GM18870 (cell line): Measurements from ENCODE around the gene TECTB.
"Not testable (repeated sequence)": the region's sequence is repeated elsewhere in the genome, so short reads cannot be mapped to it uniquely, and the experiment has no call there.

Experiments used
- ATAC-seq: cut with Tn5 transposase; IDR thresholded peaks from one replicate; pipeline ENCODE4 v1.9.1; 2021; ENCODE audit warnings: moderate library complexity; ENCODE audit not compliant: unreplicated experiment

The TECTB gene

DNA sequence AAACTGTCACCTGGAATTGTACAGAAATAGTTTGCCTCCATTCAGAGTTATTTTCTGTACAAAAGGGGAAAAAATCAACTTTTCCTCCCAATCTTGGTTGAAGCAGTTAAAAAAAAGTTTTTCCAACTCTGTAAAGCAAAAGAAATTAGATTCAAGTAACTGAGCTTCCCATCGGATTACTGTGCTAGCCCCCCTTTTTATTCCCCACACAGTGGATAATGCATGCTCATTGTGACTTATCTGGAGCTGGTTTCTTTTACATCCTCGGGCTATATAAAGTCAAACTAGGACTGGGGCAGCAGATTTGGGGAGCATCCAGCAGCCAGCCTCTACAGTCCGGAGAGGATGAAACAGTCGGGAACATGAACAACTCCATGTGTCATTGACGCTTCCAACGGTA lies at the start of gene TECTB:
Gene TECTB (plus strand): TSS at position 301 of the 400 bp plus-strand sequence. CDS start 335 bp downstream, outside the sequence.
- no peak for ATAC-seq

DNA sequence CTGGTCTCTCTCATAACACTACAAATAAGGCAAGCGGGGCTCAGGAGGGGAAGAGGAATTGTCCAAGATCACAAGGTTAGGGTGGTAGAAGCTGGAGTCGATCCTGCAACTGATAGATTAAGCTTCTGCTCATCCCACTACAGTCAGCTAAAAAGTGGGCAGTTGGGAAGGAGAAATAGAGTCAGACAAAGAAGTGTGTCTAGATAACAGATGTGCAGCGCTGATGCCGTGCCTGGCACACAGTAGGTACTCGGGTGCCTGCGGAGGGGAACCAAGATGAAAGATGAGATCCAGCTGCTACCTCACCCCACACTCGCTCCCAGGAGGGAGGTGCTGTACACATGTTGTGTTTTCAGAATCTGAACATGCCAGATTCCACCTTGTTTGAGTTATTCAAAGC lies 48.1 kb upstream of the TECTB start:
- ATAC-seq: no peak

DNA sequence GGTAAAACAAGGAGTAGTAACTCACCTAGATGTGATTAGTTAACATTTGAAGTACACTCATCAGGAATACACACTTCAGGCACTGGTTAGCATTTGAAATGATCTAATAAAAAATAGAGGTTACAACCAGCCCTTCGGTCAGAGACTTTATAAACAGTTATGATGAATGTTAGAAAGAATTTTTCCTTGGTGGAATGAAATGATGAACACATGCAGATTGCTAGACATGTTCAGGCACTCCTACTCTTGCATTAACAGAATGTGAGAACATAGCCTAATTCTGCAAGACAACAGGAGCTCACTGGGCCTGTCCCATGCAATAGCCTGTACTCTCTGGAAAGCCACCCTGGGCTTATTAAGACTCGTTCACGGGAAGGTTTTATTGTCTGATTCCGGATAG lies 47.3 kb upstream of the TECTB start:
- no peak for ATAC-seq

DNA sequence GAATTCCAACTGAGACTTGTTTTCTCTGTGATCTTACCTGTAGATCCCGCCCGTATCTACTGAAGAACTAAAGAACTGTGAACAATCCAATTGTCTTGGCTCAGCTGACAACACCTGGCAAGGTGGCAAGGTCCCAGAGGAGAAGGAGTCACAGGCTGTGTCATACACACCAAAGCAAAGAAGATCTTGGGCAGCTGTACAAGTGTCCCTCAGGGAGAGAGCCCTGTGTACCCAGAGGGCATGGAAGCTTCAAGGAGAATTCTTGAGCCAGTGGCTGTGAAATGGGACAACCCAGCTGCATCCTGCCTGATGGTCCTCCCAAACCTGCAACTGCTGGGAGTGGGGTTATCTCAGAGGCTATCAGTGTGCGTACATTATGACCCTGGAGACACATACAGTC lies 46.7 kb upstream of the TECTB start:
- ATAC-seq: no peak

DNA sequence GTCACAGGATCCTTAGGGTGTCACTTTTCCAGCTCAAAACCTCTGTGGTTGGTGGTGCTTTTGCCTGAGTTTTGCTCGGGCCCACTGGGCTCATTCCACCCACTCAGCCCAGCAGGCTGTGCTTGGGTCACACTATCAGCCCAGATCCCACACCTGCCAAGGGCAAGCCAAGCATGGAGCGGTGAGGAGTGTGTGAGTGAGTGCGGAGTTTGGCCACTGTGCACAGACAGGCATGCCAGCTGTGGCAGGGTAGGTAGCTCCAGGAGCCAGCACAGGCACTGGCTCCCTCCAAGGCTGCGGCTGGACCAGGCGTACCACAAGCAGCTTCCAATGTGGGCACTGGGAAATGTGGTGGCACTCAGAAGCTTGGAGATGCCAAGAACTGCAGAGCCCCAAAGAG lies 43.9 kb upstream of the TECTB start:
- no peak for ATAC-seq

DNA sequence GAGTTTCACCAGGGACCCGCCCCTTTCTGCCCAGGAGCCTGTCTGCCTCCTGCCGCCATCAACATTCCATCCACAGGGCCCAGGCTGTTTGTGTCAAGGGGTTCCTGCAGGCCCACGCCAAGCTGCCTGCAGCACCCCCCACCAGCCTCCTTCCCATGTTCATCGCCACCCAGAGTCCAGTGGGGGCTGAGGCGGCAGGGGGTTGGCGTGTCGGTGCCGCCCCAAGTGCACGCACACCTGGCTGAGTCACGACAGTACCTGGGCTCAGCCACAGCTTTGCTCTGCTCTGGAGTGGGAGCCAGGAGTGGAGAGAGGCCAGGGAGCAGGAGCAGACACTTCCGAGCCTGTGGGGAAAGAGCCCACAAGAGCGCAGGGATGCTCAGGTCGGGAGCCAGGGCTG lies 42.8 kb upstream of the TECTB start:
- no peak for ATAC-seq

DNA sequence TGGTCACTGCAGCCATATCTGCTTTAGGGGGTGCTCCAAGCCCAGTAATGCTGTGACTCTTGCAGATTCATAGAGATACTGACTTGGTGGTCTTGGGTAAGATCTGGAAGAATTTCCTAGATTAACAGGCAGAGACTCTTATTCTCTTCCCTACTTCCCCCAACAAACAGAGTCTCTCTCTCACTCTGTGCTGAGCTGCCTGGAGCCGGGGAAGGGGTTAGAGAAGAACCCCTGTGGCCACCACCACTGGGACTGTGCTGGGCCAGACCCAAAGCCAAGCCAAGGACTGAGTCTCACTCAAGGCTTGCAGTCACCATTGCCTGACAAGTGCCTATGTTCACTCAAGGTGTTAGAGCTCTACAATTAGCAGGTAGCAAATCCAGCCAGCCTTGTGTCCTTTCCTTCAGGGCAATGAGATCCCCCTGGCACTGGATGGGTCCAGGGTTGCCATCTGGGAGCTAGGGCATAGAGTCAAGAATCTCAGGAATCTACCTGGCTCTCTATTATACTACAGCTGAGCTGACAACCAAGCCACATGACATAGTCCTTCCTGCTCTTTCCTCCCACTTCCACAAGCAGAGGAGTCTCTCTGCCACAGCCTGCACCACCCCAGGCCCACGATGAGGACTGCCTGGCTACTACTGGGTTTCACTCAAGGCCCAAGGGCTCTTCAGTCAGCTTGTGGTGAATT lies 41.4 kb upstream of the TECTB start:
- no peak for ATAC-seq

DNA sequence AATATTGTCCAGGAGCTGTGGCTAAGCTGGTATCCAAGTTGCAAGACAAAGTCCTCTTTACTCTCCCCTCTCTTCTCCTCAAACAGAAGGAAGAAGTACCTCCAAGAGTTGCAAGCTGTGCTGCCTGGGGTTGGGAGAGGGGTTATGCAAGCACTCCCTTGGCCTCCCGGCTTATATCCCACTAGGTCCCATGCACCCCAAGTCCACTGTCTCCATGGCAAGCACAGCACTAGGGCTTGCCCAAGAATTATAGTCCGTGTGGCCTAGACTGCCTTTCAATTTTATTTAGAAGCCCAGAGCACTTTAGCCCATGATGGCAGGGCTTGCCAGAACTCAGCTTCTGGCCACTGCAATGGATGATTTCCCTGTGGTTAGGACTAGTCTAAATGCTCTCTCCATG lies 40.4 kb upstream of the TECTB start:
- ATAC-seq: no peak

DNA sequence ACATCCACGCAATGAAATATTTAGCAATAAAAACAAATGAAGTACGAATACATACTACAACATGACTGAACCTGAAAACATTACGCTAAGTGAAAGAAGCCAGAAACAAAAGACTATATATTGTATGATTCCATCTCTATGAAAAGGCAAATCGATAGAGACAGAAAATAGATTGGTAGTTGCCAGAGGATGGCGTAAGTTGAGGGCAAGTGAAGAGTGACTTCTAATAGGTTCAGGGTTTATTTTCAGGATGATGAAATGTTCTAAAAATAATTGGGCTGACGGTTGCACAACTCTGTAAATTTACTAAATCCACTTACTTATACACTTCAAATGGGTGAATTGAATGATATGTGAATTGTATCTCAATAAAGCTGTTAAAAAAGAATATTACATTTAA lies 39.5 kb upstream of the TECTB start:
- no peak for ATAC-seq

DNA sequence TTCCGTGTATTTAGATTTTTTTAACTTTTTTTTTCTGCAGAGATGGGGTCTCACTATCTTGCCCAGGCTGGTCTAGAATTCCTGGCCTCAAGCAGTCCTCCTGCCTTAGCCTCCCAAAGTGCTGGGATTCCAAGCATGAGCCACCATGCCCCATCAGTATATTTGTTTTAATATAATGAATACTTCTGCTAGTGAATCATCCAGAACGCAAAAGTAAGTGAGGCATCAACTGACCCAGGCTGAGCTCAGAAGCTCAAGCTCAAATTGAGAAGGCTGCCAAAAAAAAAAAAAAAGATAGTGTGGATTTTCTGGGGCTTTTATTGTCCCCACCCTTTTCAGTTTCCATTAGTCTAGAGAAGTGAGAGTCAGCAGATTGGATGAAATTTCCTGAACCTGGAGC lies 39.0 kb upstream of the TECTB start:
- ATAC-seq: no peak

DNA sequence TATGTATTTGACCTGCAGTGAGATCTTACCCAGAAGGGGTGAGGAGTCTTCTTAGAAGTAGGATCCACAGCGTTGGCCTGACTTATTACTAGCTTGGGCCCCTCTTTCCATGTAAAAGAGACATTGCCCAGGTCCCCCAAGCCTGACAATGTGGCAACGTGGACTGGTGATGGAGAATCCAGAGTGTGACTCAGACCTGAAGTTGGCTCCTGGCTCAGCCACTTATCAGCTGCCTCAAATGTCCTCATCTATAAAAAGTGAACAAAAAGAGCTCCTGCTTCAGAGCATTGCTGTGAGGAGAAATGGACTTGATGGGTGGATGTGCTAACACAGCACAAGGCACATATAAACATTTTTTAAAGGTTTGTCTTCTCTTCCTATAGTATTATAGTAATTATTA lies 35.4 kb upstream of the TECTB start:
- ATAC-seq: no peak

DNA sequence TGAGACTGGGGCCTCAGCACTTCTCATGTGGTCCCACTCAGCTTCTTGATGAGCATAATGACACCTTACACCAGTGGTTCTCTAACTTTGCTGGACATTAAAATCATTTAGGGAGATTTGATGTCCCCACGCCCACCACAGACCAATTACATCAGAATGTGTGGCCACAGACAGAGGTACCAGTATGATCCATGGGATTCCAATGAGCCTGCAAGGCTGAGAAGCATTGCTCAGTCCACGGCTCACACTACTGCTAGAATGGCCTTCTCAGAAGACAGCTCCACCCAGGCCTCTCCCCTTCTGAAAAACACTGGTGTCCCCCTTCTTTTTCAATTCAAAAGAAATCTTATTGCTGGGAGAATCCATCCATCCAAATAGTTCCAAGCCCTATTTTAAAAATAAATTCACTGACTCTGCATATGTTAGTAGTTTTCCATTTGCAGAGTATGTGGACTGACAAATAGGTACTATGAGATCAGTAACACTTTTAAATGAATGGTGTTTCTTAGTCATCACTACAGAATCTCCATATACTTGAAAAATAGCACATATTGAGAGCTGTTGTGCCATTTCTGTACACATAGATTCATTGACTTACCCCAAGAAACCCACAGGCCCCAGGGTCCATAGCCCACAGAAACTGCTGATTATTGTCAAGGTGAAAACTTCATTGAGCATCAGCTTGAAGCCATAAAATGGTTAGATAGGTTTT lies 34.5 kb upstream of the TECTB start:
- ATAC-seq: no peak

DNA sequence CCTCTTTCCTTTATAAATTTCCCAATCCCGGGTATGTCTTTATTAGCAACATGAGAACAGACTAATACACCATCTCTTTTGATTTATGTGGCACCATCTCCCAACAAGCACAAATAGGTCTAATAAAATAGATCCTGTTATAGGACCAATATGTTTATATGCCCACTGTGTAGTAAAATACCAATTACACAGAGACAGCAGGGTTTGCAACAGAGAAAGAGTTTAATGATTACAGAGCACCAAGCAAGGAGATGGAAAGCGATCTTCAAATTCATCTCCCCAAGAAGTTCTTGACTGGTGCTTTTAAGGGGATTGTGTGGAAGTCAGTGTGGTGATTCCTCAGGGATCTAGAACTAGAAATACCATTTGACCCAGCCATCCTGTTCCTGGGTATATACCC lies 33.5 kb upstream of the TECTB start:
- ATAC-seq: no peak

DNA sequence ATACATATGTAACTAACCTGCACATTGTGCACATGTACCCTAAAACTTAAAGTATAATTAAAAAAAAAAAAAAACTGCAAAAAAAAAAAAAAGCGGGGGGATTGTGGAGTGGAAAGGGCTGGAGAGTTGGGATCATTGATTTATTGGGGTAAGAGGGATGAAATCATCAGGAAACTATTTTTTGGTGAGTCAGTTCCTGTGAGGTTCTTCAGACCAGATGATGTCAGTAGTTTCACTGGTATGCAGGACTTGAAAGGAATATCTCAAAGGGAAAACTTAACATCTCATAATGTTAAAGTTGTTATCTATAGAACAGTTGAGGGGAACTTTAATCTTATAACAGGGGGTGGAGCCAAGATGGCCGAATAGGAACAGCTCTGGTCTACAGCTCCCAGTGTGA lies 32.6 kb upstream of the TECTB start:
- no peak for ATAC-seq

DNA sequence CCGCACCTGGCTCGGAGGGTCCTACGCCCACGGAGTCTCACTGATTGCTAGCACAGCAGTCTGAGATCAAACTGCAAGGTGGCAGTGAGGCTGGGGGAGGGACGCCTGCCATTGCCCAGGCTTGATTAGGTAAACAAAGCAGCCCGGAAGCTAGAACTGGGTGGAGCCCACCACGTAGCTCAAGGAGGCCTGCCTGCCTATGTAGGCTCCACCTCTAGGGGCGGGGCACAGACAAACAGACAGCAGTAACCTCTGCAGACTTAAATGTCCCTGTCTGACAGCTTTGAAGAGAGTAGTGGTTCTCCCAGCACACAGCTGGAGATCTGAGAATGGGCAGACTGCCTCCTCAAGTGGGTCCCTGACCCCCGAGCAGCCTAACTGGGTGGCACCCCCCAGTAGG lies 32.0 kb upstream of the TECTB start:
- ATAC-seq: not testable (repeated sequence)

DNA sequence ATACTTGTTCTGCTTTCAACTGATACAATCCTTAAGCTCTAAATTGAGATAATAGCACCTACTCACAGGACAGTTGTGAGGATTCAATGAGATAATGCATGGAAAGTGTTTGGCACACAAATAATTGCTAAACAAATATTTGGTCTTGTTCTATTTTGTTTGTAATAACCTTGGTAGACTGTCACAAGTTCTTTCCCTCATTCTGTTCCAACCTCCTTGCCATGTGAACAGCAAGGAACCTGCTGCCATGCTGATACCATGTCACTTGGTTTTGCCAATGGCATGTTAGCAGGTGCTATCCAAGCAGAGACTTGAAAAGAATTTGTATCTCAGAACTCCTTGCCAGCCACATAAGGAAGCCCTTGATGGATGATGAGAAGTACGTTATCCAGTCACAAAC lies 24.8 kb upstream of the TECTB start:
- no peak for ATAC-seq

DNA sequence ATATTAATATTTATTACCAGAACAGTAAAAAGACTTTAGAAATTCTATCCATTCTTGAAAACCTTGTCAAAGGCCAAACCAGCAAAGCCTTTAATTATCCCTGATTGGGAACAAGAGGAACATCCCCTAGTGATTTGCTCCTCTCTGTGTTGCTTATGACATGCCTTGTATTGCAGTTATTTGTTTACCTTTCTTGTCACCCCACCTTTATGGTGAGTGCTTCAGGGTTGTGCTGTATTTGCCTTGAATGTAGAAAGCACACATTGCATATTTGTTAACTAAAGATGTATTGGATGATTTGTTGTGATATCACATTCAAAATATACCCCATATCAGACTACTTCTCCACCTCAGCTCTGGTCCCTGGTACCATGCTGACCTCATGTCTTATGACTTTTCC lies 23.5 kb upstream of the TECTB start:
- ATAC-seq: no peak

DNA sequence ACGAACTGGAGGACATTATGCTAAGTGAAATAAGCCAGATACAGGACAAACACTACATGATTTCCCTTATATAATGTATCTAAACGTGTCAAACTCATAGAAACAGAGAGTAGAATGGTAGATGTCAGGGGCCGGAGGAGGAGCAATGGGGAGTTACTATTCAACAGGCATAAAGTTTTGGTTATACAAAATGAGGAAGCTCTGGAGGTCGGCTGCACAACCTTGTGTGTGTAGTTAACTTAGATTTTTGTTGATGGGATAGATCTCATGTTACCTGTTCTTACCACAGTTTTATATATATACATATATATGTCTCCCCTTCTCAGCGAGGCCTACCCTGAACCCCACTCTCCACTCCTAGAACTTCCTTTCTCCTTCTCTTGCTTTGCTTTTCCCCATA lies 22.4 kb upstream of the TECTB start:
- ATAC-seq: no peak

DNA sequence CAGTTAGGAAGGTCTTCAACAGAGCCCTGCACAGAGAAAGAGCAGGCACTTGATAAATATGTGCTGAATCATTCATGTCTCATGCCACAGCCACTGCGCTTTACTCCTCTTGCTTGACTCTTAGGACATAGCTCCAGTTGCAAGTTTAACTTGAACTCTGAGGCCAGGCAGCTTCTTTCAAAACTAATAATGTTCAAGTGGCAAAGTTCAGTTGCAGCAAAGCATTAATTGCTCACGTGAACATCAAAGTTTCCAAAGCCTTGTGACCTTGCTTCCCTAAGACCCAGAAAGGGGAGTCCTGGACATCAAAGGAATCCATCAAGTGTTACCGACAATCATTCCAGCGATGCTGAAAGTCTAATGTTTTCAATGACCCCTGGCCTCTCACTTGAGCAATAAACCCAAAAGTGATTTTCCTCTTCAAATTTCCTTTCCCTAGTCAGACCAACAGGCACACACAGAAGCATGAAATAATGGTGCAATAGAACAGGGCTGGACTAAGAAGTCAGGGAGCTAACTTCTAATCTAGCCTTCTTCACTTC lies 21.8 kb upstream of the TECTB start:
- ATAC-seq: no peak

DNA sequence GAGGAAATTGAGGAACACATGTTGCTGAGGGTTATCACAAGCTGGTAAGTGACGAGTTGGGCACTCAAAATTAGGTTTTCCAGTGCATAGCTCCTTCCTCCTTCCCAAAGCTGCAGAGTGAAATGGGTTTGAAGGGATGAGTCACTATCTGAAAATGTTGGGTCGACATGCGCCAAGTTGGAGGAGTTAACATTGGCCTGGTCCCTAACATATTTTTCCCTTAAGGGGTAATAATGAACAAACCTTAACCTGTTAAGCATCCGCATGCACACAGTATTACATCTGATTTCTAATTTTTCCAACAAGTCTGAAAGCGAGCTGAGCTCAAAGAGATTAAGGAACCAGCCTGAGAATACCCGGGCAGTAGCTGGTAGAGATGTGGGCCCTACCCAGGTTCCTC lies 20.7 kb upstream of the TECTB start:
- ATAC-seq: no peak

DNA sequence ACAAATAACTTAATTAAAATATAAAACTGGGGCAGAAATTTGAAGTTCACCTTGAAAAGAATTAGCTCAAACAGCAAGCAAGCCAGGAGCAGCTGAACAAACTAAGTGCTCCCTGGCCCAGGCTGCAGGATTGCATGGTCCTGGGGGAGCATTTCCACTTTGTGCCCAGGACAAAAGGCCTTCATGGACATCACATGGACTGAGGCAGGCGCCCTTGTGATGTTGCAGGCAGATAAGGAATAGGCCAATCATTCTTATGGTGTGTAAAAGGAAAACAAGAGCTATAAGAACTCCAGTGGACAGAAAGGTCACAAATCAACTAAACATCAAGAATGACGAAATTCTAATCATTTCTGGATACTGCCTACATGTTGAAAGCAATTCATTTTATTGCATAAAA lies 17.5 kb upstream of the TECTB start:
- ATAC-seq: no peak

DNA sequence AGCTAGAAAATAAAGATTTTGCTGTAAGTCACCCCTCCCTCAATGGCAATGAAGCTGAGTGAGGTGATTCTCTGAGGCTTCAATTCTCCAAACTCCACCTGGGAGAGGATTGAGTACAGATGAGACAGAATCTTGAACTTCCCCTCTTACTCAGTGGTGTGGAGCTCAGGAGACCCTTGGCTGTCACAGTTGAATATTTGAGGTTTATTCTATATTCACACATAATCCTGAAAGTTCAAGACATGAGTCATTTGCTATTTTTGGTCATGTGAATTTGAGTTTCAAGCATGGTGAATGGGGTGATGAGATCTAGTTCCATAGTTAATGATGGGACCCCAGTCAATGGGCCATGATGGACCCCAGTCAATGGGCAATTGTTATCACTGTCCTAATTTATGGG lies 13.9 kb upstream of the TECTB start:
- ATAC-seq: no peak

DNA sequence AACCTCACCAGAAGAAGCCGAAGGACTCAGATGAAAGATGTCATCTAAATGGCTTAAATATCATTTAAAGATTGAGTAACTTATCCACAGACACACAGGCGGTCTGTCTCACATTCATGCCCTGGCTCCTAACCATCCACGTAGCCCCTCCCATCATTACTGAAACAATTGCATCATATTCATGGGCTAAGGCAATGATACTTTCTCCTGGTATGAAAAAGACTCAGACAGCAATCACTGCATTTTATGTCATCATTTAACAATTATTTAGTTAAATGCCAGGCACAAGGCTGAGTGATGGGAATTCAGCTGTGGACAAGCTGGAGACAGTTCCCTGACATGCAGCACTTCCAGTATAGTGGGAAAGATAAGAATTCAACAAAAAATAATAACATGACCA lies 11.2 kb upstream of the TECTB start:
- ATAC-seq: no peak
